NCI-H1092 (cell line): Measurements from ENCODE around the gene HDGF.

Experiments used
- DNase-seq: peaks from one replicate; lab custom pipeline; 2025; lab: John Stamatoyannopoulos, UW

Gene HDGF

DNA sequence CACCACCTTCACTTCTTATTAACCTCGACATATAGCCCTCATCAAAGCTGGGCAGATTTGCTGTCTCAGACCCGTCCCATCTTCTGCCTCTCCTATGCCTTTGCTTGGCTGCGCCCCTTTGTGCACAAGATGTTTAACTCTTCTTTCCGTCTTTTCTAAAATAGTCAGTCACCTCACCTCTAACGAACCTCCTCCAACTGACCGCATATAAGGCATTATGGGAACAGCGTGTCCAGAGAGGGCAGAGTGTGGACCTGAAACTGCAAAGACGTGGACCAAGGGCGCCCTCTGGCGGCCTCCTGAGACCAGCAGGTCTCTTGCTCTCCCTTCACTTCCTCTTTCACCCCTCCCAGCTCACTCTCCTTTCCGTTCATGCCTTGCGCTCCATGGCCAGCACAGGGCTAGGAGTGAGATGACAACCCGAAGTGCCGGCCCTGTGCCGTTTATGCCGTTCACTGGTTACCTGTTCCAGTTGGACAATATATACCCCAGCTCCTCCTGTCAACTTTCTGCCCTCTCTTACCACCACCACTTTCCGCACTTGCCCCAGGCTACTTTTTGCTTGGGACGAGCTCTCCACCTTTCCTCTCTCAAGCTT is 25.7 kb downstream of the HDGF start:
- DNase-seq, result peak; percentile 78

DNA sequence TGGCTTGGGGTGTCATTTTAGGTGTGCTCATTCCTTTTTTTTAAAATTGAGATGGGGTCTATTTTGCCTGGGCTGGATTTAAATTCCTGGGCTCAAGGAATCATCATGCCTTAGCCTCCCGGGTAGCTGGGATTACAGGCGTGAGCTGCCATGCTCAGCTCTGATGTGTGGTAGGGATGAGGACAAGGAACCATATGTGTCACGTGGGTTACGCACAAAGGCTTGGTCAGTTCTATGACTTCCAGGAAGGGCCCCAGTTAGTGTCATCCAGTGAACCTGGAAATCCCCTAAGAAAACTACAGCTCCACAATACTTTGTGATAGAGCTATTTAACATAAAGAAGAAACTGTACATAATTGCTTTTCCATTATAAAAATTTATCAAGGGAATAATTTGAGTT is 29.9 kb downstream of the HDGF start:
- DNase-seq, result no peak

DNA sequence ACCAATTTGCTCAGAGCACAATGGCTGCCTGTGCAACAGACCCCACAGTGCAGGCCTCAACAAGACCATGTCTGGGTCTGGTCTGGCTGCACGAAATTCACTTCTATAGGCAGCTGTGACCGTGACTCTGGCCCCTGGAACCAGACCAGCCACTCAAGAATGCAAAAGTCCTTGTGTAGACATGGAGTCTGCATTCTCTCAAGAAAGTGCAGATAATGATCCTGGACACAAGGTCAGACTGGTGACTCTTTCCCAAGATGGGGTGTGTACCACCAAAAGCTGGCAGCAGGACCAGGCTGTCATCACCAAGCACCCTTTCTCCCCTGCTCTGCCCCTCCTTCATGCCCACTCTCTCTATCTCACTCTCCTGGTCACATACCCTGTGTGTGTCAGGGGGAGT is 30.3 kb downstream of the HDGF start:
- DNase-seq, result no peak

DNA sequence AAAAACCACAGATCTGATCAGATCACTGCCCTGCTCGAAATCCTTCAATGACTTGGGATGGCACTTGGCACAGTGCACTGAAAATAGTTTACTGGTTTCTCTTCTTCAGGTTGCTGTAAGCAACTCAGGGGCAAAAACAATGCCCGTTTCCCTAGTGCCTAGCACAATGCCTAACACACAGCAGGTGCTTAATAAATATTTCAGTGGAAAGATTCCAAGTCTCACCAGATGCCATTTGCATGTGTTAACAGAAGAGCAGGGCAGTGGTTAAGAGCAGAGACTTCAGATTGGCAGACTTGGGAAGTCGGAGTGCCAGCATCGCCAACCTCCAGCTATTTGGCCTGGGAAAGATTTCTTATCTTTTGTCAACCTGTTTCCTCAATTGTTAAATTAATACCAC is 34.1 kb downstream of the HDGF start:
- no peak for DNase-seq

DNA sequence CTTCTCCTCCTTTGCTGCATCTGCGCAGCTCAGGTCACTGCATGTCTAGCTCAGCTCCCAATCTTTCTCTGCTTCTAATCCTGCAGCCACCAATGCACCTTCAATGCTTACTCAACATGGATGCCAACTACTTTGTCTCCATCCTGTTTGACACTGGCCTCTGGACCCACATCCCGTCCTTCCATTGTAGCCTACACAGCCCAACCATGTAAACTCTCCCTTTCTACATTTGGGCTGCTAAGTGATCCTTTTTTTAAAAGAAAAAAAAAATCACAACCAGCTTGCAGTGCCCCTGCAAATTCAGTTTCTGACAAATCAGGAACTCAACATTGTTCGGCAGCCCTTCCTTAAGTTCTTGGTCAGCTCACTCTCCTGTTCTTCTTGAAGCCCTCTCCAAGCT is 36.6 kb downstream of the HDGF start:
- DNase-seq, result no peak

DNA sequence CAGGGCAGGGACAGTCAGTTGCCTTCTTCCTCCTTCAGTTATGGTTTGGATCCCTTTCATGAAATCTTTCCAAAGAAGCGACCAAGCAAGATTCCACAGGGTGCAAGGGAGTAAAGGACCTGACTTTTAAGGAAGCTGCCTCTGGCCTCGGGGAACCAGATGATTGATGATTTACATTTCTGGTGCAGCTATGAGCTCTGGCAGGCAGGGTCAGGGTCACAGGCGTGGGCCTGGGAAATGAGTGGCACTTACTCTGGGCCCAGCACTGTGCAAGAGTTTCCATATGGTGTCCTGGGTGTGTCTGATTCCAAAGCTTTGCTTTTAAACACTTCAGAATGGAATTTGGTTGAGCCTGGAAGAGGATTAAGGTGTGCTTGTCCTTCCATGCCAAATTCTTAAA is 38.8 kb downstream of the HDGF start:
- no peak for DNase-seq

DNA sequence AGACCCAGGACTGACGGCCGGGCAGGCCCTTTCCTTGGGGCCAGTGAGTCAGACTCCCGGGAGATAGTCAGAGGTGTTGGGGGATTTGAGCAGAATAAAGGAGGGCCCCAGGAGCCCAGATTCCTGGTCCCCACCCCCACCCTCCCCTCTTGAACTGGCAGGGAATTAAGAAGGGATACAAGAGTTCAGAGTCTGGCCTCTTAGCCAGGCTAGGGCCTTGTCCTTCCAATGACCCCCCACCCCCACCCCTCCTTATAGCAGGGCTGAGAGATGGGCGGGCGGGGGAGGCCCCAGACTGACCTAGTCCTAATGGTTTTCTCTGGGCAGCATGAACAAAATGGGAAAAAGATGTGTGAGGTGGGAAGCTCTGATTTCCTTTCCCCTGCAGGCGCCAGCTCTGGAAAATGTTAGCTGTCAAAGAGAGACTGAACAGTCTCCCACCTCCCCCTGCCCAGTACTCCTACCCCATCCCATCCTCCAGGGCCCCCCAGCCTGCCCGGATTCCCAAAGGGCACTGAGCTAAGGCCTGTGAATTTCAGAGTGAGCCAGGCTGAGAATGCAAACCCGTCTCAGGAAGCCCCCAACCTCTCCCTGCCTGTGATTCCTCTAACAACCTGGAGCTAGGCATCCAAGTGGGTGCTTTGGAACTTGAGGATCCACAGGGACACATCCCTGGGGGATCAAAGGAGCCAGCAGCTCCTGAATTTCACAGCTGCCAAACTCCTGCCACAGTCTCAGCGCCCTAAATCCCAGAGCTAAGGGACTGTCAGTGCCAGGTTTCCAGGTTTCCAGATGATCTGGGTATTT is 40.3 kb downstream of the HDGF start:
- DNase-seq, result no peak

DNA sequence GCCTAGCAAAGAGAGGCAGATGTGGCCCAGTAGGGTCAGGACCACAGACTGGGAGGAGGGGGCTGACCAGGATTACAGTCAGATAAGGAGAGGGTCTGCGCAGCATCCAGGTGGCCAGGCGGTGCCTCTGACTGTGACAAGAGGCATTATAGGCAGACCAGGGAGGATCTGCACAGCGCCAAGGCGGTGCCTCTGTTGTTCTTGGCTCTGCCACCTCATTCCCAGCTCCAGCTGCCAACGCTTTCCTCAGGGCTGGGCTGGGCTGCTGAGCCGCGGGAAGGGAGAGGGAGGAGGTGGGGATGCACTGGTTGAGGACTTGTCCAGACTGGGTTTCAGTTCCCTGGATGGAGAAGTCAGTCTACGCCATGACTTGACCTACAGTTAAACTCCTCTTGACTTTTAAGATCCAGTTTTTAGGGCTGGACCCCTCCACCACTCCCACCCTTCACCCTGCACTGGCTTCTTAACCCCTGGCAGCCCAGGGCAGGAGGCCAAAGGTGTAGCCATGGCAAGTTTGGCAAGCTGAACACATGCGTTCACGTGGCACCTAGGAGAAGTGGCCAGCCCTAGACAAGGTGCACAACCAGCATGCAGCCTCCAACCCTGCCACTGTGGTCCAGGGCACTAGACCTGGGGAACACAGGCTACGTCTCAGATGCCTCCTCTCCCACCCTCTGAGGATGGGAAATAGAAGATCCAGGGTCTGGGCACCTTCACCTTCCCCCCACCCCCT is 41.6 kb downstream of the HDGF start:
- DNase-seq, result peak; percentile 75

DNA sequence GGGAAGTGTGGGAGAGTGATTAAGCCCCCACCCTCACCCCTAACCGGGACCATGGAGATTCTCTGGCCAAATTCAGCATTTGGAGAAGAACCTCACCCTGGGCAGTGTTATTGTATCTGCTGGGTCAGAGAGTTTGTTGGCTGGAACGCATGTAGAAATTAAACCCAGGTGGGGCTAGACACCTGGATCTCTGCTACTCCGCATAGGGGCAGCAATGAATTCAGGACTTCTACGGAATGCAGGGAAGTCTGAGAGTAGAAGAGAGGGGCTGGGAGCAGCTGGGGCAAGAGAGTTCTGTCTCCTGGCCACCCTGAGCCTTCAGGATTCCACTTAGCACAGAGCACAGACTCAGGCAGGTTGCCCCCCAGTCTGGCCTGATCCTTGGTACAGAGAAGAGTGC is 42.4 kb downstream of the HDGF start:
- DNase-seq, result no peak

DNA sequence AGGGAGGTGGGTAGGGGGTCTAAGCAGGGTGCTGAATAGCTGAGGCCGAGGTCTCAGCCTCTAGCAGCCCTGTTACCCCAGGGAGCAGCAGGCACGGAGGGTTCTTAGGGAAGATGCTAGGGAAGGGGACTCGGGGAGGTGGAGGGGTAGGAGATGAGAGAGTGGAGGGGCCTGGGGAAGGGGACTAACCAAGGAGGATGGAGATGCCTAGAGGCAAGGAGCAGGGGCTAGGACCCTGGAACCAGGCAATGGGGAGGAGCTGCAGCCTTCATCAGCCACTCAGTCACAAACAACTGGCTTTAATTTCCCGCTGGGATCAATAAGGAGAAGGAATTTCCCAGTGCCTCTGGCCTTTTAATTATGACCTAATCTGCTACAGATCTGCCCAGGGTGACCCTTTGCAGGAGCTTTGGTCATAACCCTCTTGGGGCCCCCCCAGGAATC is 43.2 kb downstream of the HDGF start:
- DNase-seq, result no peak

DNA sequence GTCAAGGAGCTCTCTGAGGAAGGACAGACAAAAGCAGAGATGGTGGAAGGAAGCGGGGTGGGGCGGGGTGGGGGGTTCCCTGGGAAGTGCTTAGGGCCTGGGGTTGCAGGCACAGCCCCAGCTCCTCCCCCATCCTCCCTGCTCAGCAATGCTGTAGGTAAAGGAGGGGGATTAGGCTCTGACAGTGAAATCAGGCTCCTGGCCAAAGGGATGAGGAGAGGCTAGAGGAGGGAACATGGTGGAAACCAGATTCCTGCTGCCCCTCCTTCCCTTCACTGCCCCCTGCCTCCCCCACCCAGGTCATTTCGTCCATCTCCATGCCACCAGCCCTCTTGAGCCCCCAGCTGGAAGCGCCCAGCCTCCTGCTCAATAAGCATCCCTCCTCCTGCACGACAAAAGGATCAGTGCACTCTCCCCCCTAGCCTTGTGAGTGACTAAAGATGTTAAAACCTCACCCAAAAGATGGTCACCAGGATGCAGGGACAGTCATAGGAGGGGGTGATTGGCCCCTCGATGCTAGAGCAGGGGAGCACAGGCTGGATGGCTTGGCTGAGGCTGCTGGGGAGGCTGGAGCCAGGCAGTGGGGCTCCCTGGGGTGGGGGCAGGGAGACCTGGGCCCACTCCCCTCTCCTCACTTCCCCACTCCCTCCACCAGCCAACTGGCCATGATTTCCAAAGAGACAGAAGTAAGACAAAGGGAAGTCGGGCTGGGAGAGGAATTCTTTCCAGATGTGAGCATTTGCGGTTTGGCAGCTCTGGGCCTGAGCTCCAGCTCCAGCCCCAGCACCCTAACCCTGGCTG is 43.9 kb downstream of the HDGF start:
- no peak for DNase-seq

DNA sequence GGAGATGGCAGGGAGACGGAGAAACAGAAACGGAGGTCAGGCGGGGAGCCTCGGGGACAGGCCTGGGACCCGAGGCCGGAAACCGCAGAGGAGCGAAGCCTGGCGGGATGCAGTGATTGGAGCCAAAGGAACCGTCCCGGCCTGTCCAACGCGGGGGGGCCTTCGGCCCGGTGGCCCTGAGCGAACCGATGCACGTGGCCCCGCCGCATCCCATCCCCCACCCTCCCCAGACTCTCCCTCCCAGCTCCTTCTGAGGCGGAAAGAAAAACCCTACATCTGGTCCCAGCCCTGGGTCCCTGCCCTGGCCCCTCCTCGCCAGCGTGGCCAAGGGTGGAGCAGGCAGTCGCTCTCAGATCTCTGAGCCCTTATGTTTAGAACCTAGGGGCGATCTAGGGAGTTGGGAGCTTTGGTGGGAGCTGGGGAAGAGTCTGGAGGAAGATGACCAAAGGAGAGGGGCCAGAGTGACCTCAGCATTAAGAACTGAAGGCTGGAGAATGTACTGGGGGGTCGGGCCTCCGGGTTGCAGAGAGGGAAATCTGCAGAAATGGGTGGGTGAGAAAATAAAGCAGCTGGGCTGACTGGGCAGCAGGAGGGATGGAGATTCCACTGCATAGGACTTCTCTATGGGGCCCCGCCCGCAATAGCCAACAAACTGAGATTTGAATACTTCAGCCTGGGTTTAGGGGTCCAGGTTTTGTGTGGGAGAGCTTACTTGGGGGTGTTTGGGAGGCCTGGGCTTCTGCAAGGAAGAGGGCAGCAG is 44.6 kb downstream of the HDGF start:
- no peak for DNase-seq

DNA sequence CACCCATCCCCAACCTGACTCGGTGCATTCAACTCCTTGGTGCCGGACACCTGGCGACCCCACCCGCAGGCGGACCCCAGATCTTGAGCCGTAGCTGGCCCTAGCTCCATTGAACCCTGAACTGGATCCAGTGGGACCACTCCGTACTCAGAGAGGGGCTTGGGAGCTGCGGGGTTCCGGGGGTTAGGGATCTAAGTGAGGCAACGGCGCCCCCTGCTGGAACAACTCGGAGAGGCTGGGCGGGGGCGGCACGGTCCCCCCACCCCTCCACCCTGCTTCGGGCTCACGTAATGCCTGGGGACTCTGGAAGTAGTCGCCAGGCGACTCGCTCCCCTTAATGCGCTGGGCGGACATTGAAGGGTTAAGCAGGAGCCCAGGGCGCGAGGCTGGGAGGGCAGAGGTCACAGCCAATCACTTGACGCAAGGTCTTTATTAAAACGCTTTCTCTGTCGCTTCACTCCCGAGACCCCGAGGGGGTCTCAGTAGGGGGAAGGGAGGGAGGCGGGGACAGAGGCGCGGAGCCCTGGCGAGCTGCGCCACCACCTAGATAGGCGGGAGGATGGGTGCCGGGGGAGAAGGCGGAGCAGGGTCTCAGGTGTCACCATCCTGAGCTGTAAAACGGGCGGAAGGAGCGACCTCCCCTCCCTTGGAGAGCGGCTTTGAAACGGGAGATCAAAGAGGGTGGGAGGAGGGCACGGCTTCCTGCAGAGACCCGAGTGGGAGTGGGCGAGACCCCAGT is 45.4 kb downstream of the HDGF start:
- DNase-seq, result peak; percentile 43

DNA sequence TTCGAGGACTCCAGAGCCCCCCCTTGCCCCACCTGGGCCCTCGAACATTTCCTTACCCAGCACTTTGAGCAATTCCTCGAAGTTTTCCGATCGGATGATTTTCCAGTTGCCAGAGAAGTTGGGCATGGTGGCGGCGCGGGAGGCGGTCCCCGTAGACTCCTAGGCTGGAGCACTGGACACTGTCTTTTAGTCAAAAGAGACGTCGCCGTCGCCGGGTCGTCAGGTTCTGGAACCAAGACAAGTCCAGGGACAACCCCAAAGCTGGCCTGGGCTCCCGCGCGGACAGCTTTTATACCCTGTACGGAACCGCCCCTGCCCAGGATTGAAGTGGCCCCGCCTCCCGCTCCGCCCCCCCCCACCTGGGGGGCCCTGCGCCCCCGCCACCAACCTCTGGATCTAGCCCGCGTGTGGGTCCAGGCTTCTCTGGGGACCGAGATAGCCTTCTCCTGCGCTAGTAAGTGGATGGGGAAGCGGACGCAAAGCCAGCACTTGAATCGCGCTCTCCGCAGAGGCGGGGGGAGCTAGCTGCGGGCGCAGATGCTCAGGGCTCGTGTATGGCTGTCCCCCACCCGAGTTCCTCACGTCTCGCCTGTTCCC is 46.1 kb downstream of the HDGF start, which contains the start of gene CRABP2:
TSS of gene CRABP2 (minus strand) at position 263 of the 597 bp plus-strand sequence. CDS start at position 126, 137 bp downstream.
- no peak for DNase-seq

DNA sequence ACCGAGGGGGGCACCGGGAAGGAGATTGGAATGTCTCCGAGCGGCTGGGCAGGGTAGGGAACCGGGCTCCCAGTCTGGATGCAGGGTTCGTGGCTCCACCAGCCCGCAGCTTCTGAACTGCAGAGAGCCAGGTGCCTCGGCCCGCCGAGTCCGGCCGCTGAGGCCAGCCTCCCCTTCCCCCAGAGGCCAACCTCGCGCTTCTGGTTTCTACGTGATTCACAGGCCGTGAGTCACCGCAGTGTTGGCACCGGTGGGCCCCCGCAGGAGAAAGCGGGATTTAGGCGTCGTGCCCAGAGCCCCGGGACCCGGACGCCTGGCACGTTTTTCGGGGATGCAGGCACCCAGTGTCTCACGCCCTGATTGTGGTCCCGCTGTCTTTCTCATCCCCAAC is 46.5 kb downstream of the HDGF start:
- DNase-seq, result no peak

DNA sequence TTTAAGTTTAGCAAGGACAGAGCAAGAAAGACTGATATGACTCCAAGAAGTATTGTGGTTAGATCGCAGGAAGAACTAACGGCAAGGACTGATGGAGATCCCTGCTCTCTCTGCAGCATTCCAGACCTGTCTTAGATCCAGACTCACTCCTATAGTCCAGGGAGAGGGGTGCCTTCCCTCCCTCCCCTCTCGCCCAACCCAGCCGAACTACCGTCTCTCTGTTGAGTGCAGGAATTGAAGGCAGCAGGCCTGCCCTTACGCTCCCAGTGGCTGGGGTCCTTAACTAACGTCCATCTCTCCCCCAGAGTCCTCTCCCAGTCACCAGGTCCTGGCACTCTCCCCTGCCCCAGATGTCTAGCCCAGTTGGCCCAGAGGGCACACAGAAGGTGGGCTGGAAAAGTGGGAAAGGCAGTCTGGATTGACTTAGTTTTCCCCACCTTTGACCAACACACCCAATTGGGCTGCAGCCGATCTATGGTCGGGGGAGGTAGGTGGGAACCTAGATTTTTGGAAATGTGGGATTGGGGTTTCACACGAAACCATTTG is 47.2 kb downstream of the HDGF start:
- DNase-seq, result no peak

DNA sequence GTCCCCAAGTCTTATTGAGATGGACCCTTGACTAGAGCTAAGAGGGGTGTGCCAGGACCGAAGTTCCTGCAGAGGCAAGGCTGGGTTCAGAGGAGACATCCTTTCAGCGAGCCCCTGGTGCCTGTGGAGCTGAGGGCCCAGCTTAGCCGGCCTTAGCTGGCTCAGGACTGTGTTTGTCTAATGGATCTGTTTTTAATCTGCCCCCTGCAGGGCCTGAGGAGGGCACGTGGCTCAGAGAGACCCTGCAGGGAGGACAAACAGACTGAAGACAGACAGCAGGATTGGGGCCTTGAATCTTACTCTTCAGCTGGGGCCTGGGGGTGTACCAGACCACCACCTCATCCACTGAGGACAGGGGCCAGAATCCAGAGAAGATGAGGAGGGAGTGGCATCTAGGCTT is 47.7 kb downstream of the HDGF start:
- no peak for DNase-seq

DNA sequence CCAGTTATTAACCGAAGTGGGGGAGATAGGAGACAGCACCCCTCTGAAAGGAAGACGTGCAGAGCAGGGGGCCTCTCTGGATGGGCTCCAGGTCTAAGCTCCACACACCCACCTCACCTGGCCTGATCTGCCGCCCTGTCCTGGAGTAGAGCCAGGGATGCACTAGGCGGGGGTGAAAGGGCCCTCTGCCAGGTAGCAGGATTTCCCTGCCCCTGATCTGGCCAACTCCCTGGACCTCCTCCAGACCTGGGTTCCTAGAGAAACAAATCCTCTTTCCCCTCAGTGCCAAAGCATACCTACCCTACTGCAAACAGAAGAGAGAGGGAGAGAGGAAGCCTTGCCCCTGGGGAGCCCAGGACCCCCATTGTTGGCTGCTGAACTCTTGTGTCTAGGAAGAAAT is 48.1 kb downstream of the HDGF start:
- no peak for DNase-seq

DNA sequence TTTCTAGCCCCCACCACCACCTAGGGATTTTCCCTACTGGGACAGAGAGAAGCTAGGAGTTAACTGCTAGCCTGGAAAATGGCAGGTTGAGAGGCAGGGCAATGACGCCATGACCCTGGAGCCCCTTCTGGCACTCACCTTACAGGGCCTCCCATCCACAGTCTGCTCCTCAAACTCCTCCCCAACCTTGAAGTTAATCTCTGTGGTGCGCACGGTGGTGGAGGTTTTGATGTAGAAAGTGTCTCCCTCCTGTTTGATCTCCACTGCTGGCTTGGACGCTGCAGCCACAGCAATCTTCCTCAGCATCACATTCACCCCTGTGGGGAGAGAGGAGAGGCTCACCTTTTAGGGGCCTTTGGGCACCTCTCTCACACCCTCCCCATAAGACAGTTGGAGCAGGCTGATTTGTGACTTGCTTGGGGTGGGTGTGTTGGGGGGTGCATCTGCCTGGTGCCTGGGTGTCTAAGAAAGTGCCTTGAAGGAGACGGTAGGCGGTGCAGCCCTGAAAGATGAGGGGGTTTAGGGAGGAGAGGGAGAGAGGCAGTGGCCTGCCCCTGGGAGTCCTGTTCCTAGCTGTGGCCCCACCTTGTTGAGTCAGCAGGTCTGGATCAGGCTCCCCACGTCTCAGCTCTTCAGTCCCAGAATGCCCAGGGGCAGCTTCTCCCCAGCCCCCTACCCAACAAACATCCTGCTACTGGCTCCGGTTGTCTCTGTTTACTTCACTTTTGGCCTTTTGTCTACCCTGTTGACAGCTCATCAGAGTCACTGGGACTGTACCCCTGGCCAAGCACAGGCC is 50.5 kb downstream of the HDGF start:
- no peak for DNase-seq
